Measurements from ENCODE around the gene HEATR9. TPM values are rescaled to one million over a fixed set of nuclear protein-coding genes. Genes with fewer than 3 reads are reported as not detected.
"Not testable (repeated sequence)": the region's sequence is repeated elsewhere in the genome, so short reads cannot be mapped to it uniquely, and the experiment has no call there.

The HEATR9 gene
- total and polyA plus RNA-seq, 2 donors from 2014 or later = 0.16 TPM; not detected in 1

GRCh38 chr17:35900708-35901480 lies 32.2 kb upstream of the HEATR9 start:
- intact Hi-C loops (cut with DNase I) = no loop called here
- H3K4me1 ChIP-seq (ENCODE audit: control insufficient read depth in 2 of 3, insufficient read depth in 2 of 3, low read depth in 1 of 3, low read length in 3 of 3) = peaks cover 0 to 5% (median 3%) of the 10 kb centered on the region in 3 donors
- H3K9ac ChIP-seq (ENCODE audit: low read length in 3 of 3) = no peak overlapping the region
- no peaks in the 10 kb centered on the region for H3K9me3 ChIP-seq (ENCODE audit: control insufficient read depth in 2 of 3, insufficient read depth in 1 of 3, low read length in 3 of 3)
- DNase-seq (peak in 4 of 5 donors; percentile 53 to 85 (median 64)), FAIRE-seq (no peak)
- no peak for TF ChIP-seq CTCF (IDR thresholded peaks at IDR 0.05; ENCODE audit: borderline replicate concordance, extremely low read depth, insufficient read depth)
- H3K27me3 ChIP-seq (ENCODE audit: control insufficient read depth, insufficient read depth, low read length) = no peaks in the 10 kb centered on the region
- H3K4me3 ChIP-seq (ENCODE audit: low read length in 3 of 3) = no peak overlapping the region
- no peaks in the 10 kb centered on the region for H3K36me3 ChIP-seq (ENCODE audit: control insufficient read depth in 2 of 3, insufficient read depth in 3 of 3, low read length in 3 of 3)
- no peak overlapping the region for H3K27ac ChIP-seq (ENCODE audit: low read depth in 2 of 2, low read length in 2 of 2)

GRCh38 chr17:35900280-35900679 lies 31.6 kb upstream of the HEATR9 start:
- Histone ChIP-seq H3K9me3 (ENCODE audit: control insufficient read depth in 2 of 3, insufficient read depth in 1 of 3, low read length in 3 of 3) (no peaks in the 10 kb centered on the region), H3K4me1 (ENCODE audit: control insufficient read depth in 2 of 3, insufficient read depth in 2 of 3, low read depth in 1 of 3, low read length in 3 of 3) (peaks cover 0 to 5% (median 3%) of the 10 kb centered on the region in 3 donors), H3K27me3 (ENCODE audit: control insufficient read depth, insufficient read depth, low read length) (no peaks in the 10 kb centered on the region), H3K27ac (ENCODE audit: low read depth in 2 of 2, low read length in 2 of 2) (no peak overlapping the region), H3K9ac (ENCODE audit: low read length in 3 of 3) (no peak overlapping the region), H3K4me3 (ENCODE audit: low read length in 3 of 3) (no peak overlapping the region), H3K36me3 (ENCODE audit: control insufficient read depth in 2 of 3, insufficient read depth in 3 of 3, low read length in 3 of 3) (no peaks in the 10 kb centered on the region)
- no peak for TF ChIP-seq CTCF (IDR thresholded peaks at IDR 0.05; ENCODE audit: borderline replicate concordance, extremely low read depth, insufficient read depth)
- intact Hi-C loops (cut with DNase I) = no loop called here
- FAIRE-seq (no peak), DNase-seq (peak in 3 of 5 donors; percentile 21 to 48 (median 40))

DNA sequence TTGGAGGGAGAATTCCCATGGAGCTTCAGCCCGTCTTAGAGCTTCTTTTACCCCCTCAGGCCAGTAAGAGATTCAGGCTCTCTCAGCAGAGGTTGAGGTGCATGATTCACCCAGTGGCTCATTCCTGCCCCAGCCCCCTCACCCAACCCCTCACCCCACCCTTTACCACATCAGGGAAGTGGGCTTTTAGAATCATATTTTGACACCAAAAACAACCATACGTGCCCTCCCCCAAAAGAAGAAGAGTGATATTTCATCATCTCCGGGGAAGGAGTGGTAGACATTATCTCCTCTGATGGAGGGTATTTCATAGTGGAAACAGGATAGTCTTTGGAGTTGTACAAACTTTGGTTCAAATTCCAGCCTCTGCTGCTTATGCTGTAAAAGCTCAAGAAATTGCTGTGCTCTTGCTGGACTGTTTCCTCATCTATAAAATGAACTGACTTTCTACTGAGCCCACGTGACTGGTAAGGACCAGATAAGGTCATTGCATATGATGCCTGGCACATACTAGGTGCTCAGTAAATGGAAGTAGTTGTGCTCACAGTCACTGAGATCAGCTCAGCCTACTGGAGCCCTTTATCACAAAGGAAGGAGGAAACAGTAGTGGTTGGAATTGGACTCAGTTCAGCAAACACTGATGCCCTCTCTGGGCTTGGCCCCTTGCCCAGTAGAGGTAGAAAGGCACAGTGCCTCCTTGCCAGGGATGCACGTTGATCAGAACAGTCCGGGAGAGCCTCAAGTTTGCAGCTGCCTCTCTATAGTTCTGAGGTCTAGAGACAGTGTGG lies 29.8 kb upstream of the HEATR9 start:
- no peak overlapping the region for H3K27ac ChIP-seq (ENCODE audit: low read depth in 2 of 2, low read length in 2 of 2)
- intact Hi-C loops (cut with DNase I) = no loop called here
- H3K9me3 ChIP-seq (ENCODE audit: control insufficient read depth in 2 of 3, insufficient read depth in 1 of 3, low read length in 3 of 3) = no peaks in the 10 kb centered on the region
- H3K9ac ChIP-seq (ENCODE audit: low read length in 3 of 3) = no peak overlapping the region
- no peak for TF ChIP-seq CTCF (IDR thresholded peaks at IDR 0.05; ENCODE audit: borderline replicate concordance, extremely low read depth, insufficient read depth)
- no peaks in the 10 kb centered on the region for H3K36me3 ChIP-seq (ENCODE audit: control insufficient read depth in 2 of 3, insufficient read depth in 3 of 3, low read length in 3 of 3)
- no peaks in the 10 kb centered on the region for H3K27me3 ChIP-seq (ENCODE audit: control insufficient read depth, insufficient read depth, low read length)
- no peak overlapping the region for H3K4me3 ChIP-seq (ENCODE audit: low read length in 3 of 3)
- FAIRE-seq (no peak), DNase-seq (no peak)
- H3K4me1 ChIP-seq (ENCODE audit: control insufficient read depth in 2 of 3, insufficient read depth in 2 of 3, low read depth in 1 of 3, low read length in 3 of 3) = peaks cover 0 to 5% (median 3%) of the 10 kb centered on the region in 3 donors

DNA sequence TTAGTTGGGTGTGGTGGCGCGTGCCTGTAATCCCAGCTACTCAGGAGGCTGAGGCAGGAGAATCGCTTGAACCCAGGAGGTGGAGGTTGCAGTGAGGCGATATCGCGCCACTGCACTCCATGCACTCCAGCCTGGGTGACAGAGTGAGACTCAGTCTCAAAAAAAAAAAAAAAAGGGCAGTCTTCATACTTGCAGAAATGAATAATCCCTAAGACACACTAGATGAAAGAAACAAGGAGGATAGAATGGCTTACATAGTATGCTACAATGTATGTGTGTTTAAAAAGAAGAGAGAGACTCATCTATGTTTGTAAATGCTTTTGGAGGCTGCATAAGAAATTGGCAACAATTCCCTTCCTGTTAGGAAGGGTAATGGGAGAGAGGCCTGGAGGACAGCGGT lies 29.1 kb upstream of the HEATR9 start:
- H3K4me3 ChIP-seq (ENCODE audit: low read length in 3 of 3); H3K27me3 ChIP-seq (ENCODE audit: control insufficient read depth, insufficient read depth, low read length); H3K4me1 ChIP-seq (ENCODE audit: control insufficient read depth in 2 of 3, insufficient read depth in 2 of 3, low read depth in 1 of 3, low read length in 3 of 3); H3K9me3 ChIP-seq (ENCODE audit: control insufficient read depth in 2 of 3, insufficient read depth in 1 of 3, low read length in 3 of 3); H3K36me3 ChIP-seq (ENCODE audit: control insufficient read depth in 2 of 3, insufficient read depth in 3 of 3, low read length in 3 of 3); FAIRE-seq; H3K27ac ChIP-seq (ENCODE audit: low read depth in 2 of 2, low read length in 2 of 2); H3K9ac ChIP-seq (ENCODE audit: low read length in 3 of 3); intact Hi-C loops (cut with DNase I); DNase-seq: not testable (repeated sequence)
